GM12892 (cell line): ENCODE measurements around the gene TMEM40.
A peak's percentile ranks its signal among the peaks of the same experiment; 100 is the strongest.
"Not testable (repeated sequence)": the region's sequence is repeated elsewhere in the genome, so short reads cannot be mapped to it uniquely, and the experiment has no call there.

Experiments used
- DNase-seq: peaks from one replicate; pipeline ENCODE4 v3.0.0; 2011; ENCODE audit not compliant: insufficient read length
- FAIRE-seq: peaks from 2 replicates; lab custom pipeline; 2011; peaks lifted over from hg19 to GRCh38; lab: Jason Lieb, UNC
- POLR2A ChIP-seq: IDR thresholded peaks from 2 replicates; pipeline ENCODE4 v1.6.1; 2011; ENCODE audit warnings: low read depth, low read length, control low read depth
- POLR2AphosphoS5 ChIP-seq: IDR thresholded peaks from 2 replicates; pipeline ENCODE4 v1.6.1; 2011; ENCODE audit warnings: low read depth, low read length, control low read depth
- TAF1 ChIP-seq: IDR thresholded peaks from 2 replicates; pipeline ENCODE4 v1.6.1; 2011; ENCODE audit warnings: low read depth, mild to moderate bottlenecking, control low read depth, low read length, borderline replicate concordance

Gene TMEM40

DNA sequence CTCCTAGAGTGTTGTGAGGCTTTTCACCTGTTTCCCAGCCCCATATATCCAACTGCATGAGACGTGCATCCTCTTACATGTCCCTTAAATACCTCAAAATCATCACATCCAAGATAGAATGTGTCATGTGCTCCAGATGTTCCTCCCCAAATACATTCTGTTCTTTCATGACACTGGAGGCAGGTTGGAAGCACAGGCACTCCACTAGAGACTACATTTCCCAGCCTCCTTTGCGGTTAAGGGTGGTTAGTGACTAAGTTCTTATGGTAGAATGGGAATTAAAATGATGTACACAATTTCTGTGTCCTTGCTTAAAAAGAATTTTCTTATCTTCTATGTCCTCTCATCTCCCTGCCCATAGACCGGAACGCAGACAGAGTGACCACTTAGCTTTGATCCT is 34.3 kb downstream of the TMEM40 start:
- TF ChIP-seq TAF1, result no peak
- no peak for TF ChIP-seq POLR2AphosphoS5
- no peak for TF ChIP-seq POLR2A
- no peak for DNase-seq
- FAIRE-seq, result no peak

DNA sequence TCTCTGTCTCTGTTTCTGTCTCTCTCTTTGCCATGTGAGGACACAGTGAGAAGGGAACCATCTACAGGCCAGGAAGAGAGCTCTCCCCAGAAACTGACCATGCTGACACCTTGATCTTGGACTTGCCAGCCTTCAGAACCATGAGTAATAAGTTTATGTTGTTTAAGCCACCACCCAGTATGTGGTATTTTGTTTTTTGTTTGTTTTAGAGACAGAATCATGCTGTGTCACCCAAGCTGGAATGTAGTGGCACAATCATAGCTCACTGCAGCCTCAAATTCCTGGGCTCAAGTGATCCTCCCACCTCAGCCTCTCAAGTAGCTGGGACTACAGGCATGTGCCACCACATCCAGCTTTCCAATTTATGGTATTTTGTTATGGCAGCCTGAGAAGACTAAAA is 35.7 kb downstream of the TMEM40 start:
- not testable (repeated sequence) for FAIRE-seq, DNase-seq

DNA sequence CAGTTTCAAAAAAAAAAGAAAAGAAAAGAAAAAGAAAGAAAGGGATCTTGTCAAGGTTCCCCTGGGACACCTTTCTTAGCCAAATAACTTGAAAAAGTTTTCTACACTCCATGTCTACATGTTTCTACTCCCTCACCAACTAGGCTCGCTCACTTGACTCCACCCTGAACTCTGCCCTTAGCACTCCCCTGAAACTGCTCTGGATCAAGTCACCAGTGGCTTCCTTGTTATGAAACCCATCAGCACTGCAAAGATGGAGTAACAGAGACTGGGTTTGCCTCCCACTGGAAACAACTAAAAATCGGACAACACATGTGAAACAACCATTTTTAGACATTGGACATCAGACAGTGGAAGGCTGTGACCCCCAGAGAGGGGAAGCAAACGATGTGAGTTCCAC is 36.8 kb downstream of the TMEM40 start:
- DNase-seq, result no peak
- FAIRE-seq, result no peak
- TF ChIP-seq TAF1, result no peak

DNA sequence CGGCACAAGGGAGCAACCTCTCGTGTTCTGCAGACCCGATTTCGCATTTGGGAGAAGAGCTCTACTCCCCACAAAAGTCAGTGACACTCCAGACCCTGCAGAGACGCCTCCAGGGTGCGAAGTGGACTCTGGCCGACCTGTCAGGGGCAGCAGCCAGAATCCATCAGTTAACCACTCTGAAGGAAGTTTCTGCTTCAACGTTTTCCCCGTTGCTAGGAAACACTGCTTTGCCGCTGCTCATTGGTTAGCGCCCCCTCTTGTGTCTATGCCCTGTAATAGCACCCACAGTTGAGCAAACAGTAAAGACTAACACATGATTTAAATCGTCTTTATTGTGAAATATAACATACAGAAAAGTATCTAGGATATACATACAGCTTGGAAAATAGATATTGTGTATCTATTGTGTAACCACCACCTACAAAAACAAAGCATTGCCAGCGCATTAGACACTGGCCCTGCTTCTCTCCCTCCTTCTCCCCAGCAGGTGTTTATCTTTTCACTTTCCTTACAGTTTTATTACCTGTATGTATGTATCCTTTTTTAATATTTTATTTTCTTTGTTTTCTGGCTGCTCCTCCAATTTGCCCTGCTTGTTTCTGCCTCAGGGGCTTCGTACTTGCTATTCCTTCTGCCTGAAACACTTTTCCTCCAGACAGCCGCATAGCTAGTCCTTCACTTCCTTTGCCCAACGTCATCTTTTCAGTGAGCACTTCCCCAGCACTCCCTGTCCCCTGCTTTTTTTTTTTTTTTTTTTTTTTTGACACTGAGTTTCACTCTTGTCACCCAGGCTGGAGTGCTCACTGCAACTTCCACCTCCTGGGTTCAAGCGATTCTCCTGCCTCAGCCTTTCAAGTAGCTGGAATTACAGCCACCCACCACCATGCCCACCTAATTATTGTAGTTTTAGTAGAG is 38.8 kb downstream of the TMEM40 start:
- FAIRE-seq, result peak; percentile 89
- peak; percentile 51 for DNase-seq
- TF ChIP-seq POLR2A (no peak), POLR2AphosphoS5 (no peak), TAF1 (no peak)

DNA sequence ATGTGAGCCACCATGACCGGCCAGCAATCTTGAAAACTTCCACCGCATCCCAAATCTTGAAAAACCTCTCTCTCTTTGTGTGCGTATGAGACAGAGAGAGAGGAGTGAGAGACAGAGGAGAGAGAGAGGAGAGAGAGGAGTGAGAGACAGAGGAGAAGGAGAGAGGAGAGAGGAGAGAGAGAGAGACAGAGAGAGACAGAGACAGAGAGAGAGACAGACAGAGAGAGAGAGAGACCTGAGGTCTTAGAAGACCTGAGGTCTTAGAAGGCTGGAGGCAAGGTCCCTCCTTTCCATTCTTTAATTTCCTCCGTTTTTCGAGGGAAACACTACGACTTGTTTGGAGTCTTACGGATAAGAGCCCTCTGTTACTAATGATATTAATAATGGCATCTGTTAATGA is 39.5 kb downstream of the TMEM40 start:
- no peak for DNase-seq
- TF ChIP-seq POLR2A (no peak), POLR2AphosphoS5 (no peak), TAF1 (no peak)
- no peak for FAIRE-seq

DNA sequence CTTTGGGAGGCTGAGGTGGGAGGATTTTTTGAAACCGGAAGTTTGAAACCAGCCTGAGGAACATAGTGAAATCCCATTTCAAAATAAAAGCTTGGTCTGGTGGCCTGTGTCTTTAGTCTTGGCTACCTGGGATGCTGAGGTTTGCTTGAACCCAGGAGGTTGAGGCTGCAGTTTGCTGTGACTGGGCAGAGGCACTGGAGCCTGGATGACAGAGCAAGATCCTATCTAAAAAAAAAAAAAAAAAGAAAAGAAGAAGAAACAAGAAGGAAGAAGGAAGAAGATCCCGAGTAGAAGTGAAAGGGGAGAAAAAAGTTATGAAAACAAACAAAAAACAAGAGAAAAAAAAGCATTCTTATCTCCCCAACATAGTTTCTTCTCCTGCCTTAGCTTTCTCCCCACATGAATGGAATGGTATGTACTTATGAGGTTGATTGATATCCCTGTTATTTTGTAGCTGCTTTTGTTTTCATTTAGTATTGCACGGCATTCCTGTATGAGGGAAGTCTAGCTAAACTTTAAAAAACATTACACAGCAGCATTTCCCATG is 42.4 kb downstream of the TMEM40 start:
- DNase-seq, result no peak
- TF ChIP-seq POLR2A (no peak), TAF1 (no peak), POLR2AphosphoS5 (no peak)
- FAIRE-seq, result no peak

DNA sequence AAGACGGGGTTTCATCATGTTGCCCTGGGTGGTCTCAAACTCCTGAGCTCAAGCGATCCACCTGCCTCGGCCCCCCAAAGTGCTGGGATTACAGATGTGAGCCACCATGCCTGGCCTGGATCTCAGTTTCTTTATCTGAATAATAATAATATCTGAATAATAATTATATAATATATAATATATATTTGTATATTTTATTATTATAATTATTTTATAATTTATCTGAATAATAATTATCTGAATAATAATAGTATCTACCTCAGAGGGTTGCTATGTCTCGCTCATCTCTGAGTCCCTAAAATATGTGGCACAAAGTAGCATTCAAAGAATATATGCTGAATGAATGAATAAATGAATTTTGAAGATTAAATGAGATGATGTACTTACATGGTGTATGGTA is 44.8 kb downstream of the TMEM40 start:
- no peak for DNase-seq
- no peak for TF ChIP-seq POLR2A
- TF ChIP-seq TAF1, result no peak
- TF ChIP-seq POLR2AphosphoS5, result no peak
- FAIRE-seq, result no peak

DNA sequence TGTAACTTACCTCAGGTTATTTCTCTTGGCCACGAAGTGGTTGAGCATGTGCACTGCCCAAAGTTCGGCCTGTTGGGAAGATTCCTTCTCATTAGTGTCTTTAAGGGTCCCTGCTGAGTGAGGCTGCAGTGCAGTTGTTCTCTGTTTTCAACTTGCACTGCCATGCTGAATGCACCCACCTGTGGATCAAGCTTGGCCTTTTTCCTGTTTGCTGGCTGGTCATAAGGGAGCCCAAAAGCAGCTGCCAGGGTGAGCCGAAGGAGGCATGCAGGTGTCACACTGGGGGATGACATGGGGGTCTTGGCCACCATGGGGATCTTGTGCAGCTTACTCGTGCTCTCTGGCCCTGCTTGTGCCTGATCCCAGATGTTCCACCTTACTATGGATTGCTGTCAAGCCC is 49.0 kb downstream of the TMEM40 start:
- TF ChIP-seq TAF1 (no peak), POLR2A (no peak), POLR2AphosphoS5 (no peak)
- no peak for DNase-seq
- no peak for FAIRE-seq

DNA sequence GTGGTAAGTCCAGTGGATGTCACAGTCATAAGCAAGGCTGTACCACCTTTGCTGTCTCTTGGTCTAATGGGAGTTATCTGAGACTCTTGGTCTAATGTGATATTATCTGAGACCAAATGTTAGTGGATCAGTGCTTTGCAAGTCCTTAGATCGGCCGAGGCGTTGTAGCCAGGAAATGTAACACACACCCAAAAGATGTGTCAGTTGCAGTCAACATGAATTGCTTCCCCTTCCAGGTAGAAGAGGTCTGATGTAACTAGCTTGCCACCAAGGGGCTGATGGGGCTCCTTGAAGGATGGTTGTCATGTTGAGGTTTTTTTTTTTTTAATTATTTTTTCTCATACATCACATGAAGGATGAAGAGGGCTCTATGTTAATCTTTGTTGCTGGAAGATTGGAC is 49.7 kb downstream of the TMEM40 start:
- no peak for FAIRE-seq
- no peak for DNase-seq
- TF ChIP-seq POLR2A (no peak), POLR2AphosphoS5 (no peak), TAF1 (no peak)

DNA sequence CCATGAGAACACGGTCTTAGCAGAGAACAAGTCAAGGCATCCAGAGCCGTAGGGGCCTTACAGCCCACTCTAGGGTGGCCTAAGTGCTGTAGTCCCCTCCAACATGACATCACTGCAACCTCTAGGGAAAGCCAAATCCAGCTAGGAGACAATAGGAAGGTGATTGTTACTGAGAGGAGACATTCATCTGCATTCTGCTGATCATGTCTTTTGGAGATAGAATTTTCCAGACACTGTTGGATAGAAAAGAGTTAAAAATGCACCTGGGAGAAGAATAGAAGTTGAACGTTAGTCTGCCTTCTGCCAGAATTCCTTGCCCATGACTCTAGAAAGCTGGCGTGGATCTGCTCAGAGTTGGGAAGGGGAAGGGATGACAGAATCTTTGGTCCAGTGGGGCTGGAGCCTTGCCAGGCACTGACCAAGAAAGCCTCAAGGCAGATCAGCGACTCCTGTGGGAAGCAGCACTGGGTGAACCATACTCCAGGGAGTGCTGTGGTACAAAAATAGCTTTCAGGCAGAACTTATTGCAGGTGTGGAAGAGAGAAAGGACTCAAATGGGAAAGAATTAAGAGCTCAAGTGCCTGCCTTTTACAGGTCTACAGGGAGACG is 50.4 kb downstream of the TMEM40 start:
- no peak for DNase-seq
- TF ChIP-seq POLR2AphosphoS5 (no peak), POLR2A (no peak), TAF1 (no peak)
- no peak for FAIRE-seq

DNA sequence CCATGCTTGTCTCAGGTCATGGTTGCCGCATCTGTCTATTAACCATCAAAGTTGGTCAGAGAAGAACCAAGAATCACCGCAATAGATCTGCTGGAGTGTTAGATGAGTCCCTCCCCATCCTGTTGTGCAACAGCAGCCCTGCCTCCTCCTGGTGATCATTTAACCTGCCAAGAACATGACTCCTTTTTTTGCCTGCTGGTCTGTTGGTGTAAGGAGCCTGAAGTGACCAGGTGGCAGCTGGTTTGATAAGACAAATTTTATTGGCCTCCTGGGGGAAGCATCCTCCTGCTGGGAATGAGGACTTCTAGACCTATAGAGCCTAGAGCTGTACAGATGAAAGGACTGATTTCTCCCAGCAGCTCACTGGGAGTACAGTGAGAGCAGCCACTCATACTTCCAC is 51.6 kb downstream of the TMEM40 start:
- TF ChIP-seq POLR2A, result no peak
- no peak for TF ChIP-seq TAF1
- TF ChIP-seq POLR2AphosphoS5, result no peak
- no peak for FAIRE-seq
- no peak for DNase-seq
